ENCODE data around the gene SORCS3.

SORCS3 gene

DNA sequence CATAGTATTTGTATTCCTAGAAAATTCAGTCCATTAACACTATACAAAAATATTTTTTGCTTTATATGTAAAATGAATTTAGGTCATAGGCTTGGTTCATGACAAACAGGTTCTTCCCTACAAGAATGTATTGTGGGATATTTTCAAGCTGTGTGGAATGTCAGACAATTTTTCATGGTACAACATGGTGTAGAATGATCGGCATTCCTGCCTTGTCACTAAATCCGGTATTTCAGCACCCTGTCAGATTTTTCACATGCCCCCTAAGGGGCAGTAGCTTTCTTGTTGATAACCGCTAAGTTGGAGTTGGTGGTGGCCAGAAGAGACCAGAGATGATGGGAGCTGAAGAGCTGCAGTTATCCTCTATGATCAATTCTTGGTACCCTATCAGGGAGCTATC lies 154.3 kb downstream of the SORCS3 start:
- H3K9ac ChIP-seq (ENCODE audit: low read length), result no peak overlapping the region
- H3K27me3 ChIP-seq (ENCODE audit: control insufficient read depth, insufficient read depth, low read length), result no peaks in the 10 kb centered on the region
- no peaks in the 10 kb centered on the region for H3K9me3 ChIP-seq (ENCODE audit: control insufficient read depth, low read length)
- H3K4me3 ChIP-seq (ENCODE audit: low read length), result no peak overlapping the region
- no peaks in the 10 kb centered on the region for H3K36me3 ChIP-seq (ENCODE audit: control insufficient read depth, insufficient read depth, low read length)
- H3K4me1 ChIP-seq (ENCODE audit: control insufficient read depth, insufficient read depth, low read length), result no peaks in the 10 kb centered on the region

GRCh38 chr10:104796823-104797222 lies 155.7 kb downstream of the SORCS3 start:
- Histone ChIP-seq H3K4me1 (ENCODE audit: control insufficient read depth, insufficient read depth, low read length) (no peaks in the 10 kb centered on the region), H3K9me3 (ENCODE audit: control insufficient read depth, low read length) (no peaks in the 10 kb centered on the region), H3K36me3 (ENCODE audit: control insufficient read depth, insufficient read depth, low read length) (no peaks in the 10 kb centered on the region), H3K27me3 (ENCODE audit: control insufficient read depth, insufficient read depth, low read length) (no peaks in the 10 kb centered on the region), H3K4me3 (ENCODE audit: low read length) (no peak overlapping the region), H3K9ac (ENCODE audit: low read length) (no peak overlapping the region)

- Histone ChIP-seq H3K4me1 (ENCODE audit: control insufficient read depth, insufficient read depth, low read length) (no peaks in the 10 kb centered on the region), H3K9me3 (ENCODE audit: control insufficient read depth, low read length) (no peaks in the 10 kb centered on the region), H3K4me3 (ENCODE audit: low read length) (no peak overlapping the region), H3K27me3 (ENCODE audit: control insufficient read depth, insufficient read depth, low read length) (no peaks in the 10 kb centered on the region), H3K9ac (ENCODE audit: low read length) (no peak overlapping the region), H3K36me3 (ENCODE audit: control insufficient read depth, insufficient read depth, low read length) (no peaks in the 10 kb centered on the region)
These were observed 161.9 kb downstream of the SORCS3 start for GRCh38 chr10:104802941-104803340.

- no peak overlapping the region for H3K9ac ChIP-seq (ENCODE audit: low read length)
- no peaks in the 10 kb centered on the region for H3K4me1 ChIP-seq (ENCODE audit: control insufficient read depth, insufficient read depth, low read length)
- no peaks in the 10 kb centered on the region for H3K36me3 ChIP-seq (ENCODE audit: control insufficient read depth, insufficient read depth, low read length)
- no peak overlapping the region for H3K4me3 ChIP-seq (ENCODE audit: low read length)
- H3K27me3 ChIP-seq (ENCODE audit: control insufficient read depth, insufficient read depth, low read length), result no peaks in the 10 kb centered on the region
- H3K9me3 ChIP-seq (ENCODE audit: control insufficient read depth, low read length), result no peaks in the 10 kb centered on the region
These were observed 163.8 kb downstream of the SORCS3 start for GRCh38 chr10:104804880-104805279.

DNA sequence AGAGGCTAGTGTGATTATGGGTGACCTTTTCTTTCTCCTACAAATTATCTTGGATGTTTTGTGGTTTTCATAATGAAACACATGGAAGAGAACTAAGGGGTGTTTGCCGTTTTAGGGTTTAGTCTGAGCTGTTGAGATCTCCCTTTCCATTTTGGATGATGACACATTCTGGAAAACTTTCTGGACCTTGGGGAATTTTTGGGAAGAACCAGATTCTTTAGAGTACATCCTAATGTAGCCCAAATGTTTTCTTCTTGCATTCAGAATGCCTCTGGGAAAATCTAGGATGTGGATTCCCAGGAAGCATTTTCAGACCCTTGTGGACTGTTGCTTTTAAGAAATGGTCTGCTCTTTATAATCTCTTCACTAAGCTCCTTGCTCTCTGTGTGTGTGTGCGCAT lies 165.7 kb downstream of the SORCS3 start:
- H3K9ac ChIP-seq (ENCODE audit: low read length), result no peak overlapping the region
- H3K27me3 ChIP-seq (ENCODE audit: control insufficient read depth, insufficient read depth, low read length), result no peaks in the 10 kb centered on the region
- H3K36me3 ChIP-seq (ENCODE audit: control insufficient read depth, insufficient read depth, low read length), result no peaks in the 10 kb centered on the region
- H3K4me1 ChIP-seq (ENCODE audit: control insufficient read depth, insufficient read depth, low read length), result no peaks in the 10 kb centered on the region
- no peak overlapping the region for H3K4me3 ChIP-seq (ENCODE audit: low read length)
- H3K9me3 ChIP-seq (ENCODE audit: control insufficient read depth, low read length), result no peaks in the 10 kb centered on the region

GRCh38 chr10:104807581-104808310 lies 166.7 kb downstream of the SORCS3 start:
- Histone ChIP-seq H3K9me3 (ENCODE audit: control insufficient read depth, low read length) (no peaks in the 10 kb centered on the region), H3K4me3 (ENCODE audit: low read length) (no peak overlapping the region), H3K27me3 (ENCODE audit: control insufficient read depth, insufficient read depth, low read length) (no peaks in the 10 kb centered on the region), H3K9ac (ENCODE audit: low read length) (no peak overlapping the region), H3K36me3 (ENCODE audit: control insufficient read depth, insufficient read depth, low read length) (no peaks in the 10 kb centered on the region), H3K4me1 (ENCODE audit: control insufficient read depth, insufficient read depth, low read length) (no peaks in the 10 kb centered on the region)

DNA sequence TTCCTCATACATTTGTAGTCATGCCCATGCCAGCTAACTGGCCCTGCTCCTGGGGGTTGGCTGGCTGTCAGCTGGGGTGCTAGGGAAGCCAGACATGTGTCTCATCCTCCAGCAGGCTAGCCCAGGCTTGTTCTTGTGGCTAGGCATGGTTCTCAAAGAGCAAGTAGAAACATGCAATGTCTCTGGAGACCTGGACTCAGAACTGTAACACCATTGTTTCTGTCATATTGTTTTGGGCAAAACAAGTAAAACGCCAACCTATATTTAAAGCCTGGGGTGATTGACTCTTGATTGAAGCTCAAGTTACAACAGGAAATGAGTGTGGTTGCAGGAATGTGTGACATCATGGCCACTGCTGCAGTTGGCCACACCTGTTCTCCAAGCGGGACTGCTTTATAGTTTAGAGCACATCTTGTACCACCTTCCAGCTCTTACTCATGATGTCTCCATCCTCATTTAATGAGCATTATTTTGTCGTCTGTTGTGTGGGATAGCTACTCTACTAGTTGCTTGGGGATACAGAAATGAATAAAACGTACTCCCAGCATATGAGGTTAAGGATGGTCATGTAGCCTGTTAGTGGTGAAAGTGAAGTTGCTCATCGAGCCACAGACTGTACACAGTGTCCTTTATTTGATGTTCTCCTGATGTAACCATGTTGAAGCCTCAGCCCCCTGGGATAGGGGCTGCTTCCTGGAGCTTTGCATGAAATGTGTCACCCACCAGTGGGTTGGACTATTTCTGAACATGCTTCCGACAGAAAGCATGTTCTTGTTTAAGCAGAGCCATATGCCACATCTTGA lies 168.4 kb downstream of the SORCS3 start:
- H3K9ac ChIP-seq (ENCODE audit: low read length), result no peak overlapping the region
- H3K36me3 ChIP-seq (ENCODE audit: control insufficient read depth, insufficient read depth, low read length), result no peaks in the 10 kb centered on the region
- H3K9me3 ChIP-seq (ENCODE audit: control insufficient read depth, low read length), result no peaks in the 10 kb centered on the region
- H3K4me1 ChIP-seq (ENCODE audit: control insufficient read depth, insufficient read depth, low read length), result no peaks in the 10 kb centered on the region
- H3K27me3 ChIP-seq (ENCODE audit: control insufficient read depth, insufficient read depth, low read length), result no peaks in the 10 kb centered on the region
- H3K4me3 ChIP-seq (ENCODE audit: low read length), result no peak overlapping the region

DNA sequence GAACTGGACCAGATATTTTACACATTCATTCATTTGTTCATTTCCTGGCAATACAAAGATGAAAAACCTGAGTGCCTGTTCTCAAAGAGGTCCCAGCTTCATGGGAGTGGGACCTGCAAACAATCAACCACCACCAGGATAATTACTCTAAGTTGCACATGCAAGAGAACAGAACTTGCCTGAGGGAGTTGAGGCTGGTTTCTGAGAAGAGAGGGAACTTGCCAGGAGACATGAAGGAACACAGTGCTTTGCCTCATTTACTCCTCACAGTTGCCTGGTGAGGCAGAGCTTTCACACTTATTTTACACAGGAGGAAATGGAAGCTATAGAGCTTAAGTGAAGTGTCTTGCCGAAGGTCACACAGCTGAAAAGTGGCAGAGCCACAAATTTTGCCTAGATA lies 170.1 kb downstream of the SORCS3 start:
- Histone ChIP-seq H3K9me3 (ENCODE audit: control insufficient read depth, low read length) (no peaks in the 10 kb centered on the region), H3K9ac (ENCODE audit: low read length) (no peak overlapping the region)

GRCh38 chr10:104816501-104816900 lies 175.4 kb downstream of the SORCS3 start:
- H3K9ac ChIP-seq (ENCODE audit: low read length), result no peak overlapping the region
- no peaks in the 10 kb centered on the region for H3K4me1 ChIP-seq (ENCODE audit: control insufficient read depth, insufficient read depth, low read length)
- no peaks in the 10 kb centered on the region for H3K9me3 ChIP-seq (ENCODE audit: control insufficient read depth, low read length)
- H3K36me3 ChIP-seq (ENCODE audit: control insufficient read depth, insufficient read depth, low read length), result no peaks in the 10 kb centered on the region
- H3K27me3 ChIP-seq (ENCODE audit: control insufficient read depth, insufficient read depth, low read length), result no peaks in the 10 kb centered on the region
- H3K4me3 ChIP-seq (ENCODE audit: low read length), result no peak overlapping the region

More for the DNA sequence above, 170.1 kb downstream of the SORCS3 start:
- H3K36me3 ChIP-seq (ENCODE audit: control insufficient read depth, insufficient read depth, low read length), result no peaks in the 10 kb centered on the region
- no peaks in the 10 kb centered on the region for H3K27me3 ChIP-seq (ENCODE audit: control insufficient read depth, insufficient read depth, low read length)
- H3K4me1 ChIP-seq (ENCODE audit: control insufficient read depth, insufficient read depth, low read length), result no peaks in the 10 kb centered on the region
- no peak overlapping the region for H3K4me3 ChIP-seq (ENCODE audit: low read length)

- Histone ChIP-seq H3K27me3 (ENCODE audit: control insufficient read depth, insufficient read depth, low read length) (no peaks in the 10 kb centered on the region), H3K4me3 (ENCODE audit: low read length) (no peak overlapping the region), H3K9ac (ENCODE audit: low read length) (no peak overlapping the region), H3K36me3 (ENCODE audit: control insufficient read depth, insufficient read depth, low read length) (no peaks in the 10 kb centered on the region), H3K9me3 (ENCODE audit: control insufficient read depth, low read length) (no peaks in the 10 kb centered on the region), H3K4me1 (ENCODE audit: control insufficient read depth, insufficient read depth, low read length) (no peaks in the 10 kb centered on the region)
These were observed 178.6 kb downstream of the SORCS3 start for GRCh38 chr10:104819731-104820130.

DNA sequence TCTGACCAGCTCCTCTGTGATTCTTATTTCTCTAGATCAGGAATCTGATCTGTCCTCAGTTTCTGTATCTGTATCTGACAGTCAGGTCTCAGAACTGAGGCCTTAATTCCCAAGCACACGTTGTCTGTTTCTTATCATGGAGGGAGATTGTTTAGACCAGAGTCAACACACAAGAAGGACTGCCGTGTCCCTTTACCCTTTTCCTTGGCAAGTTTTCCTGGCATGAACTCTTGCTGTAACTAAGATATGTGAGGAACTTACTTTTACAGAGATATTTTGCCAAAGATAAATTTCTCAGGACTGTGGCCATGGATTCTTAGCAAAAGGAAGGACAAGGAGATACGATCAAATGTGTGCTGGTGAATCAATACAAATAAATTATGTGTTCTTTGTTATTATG lies 181.0 kb downstream of the SORCS3 start:
- Histone ChIP-seq H3K9ac (ENCODE audit: low read length) (no peak overlapping the region), H3K4me3 (ENCODE audit: low read length) (no peak overlapping the region), H3K27me3 (ENCODE audit: control insufficient read depth, insufficient read depth, low read length) (no peaks in the 10 kb centered on the region), H3K9me3 (ENCODE audit: control insufficient read depth, low read length) (no peaks in the 10 kb centered on the region), H3K36me3 (ENCODE audit: control insufficient read depth, insufficient read depth, low read length) (no peaks in the 10 kb centered on the region), H3K4me1 (ENCODE audit: control insufficient read depth, insufficient read depth, low read length) (no peaks in the 10 kb centered on the region)

DNA sequence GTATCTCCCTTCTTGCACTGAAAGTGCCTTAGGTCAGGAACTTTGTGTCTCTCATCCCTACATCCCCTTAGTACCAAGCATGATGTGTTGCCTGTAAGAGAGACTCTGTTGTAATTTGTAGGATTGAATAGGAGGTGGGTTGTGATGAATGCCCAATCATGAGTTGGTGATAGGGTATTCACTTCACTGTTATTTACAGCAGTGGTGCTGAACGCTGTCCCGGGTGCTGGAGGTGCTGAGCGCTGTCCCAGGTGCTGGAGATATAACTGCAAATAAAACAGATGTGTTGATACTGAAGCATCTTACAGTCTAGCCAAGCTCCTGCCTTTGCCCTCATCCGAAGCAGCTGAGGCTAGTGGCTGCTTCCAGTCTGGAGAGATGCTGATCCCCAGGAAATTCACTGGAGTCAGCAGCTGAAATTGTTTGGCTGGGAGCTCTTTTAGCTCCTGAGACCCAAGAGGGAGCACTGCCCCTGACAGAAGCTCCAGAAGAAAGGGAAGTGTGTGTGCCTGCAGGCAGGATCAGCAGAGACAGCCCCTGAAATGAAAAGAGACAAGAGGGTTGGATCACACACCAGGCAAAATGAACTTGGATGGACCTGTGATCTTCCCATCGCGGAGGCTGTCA lies 183.4 kb downstream of the SORCS3 start:
- H3K4me3 ChIP-seq (ENCODE audit: low read length), result no peak overlapping the region
- no peaks in the 10 kb centered on the region for H3K27me3 ChIP-seq (ENCODE audit: control insufficient read depth, insufficient read depth, low read length)
- H3K36me3 ChIP-seq (ENCODE audit: control insufficient read depth, insufficient read depth, low read length), result no peaks in the 10 kb centered on the region

More for the DNA sequence above, 183.4 kb downstream of the SORCS3 start:
- Histone ChIP-seq H3K9me3 (ENCODE audit: control insufficient read depth, low read length) (no peaks in the 10 kb centered on the region), H3K4me1 (ENCODE audit: control insufficient read depth, insufficient read depth, low read length) (no peaks in the 10 kb centered on the region), H3K9ac (ENCODE audit: low read length) (no peak overlapping the region)
